ENCODE data around the gene ADCY4.

DNA sequence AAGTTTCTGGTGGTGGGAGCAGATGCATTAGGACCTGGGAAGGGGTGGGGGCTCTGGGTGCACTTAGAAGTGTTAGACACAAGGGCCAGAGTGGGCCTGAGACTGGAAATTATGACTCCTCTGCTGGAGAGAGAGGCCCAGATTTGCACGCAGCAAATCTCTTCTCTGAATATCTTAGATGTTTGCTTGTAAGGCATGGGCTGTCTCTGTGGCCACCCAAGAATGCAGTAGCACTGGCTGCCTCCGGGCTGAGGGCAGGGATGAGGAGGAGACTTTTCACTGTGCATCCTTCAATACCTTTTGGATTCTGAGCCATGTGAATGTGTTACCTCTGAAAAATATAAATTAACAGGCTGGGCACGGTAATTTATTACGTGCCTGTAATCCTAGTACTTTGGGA is 49.5 kb downstream of the ADCY4 start:
- no peak for TF ChIP-seq POLR2A (IDR thresholded peaks at IDR 0.05; ENCODE audit: low read depth, low read length)
- TF ChIP-seq TAF1 (IDR thresholded peaks at IDR 0.05; ENCODE audit: low read depth, low read length), result no peak

Measured in GM12891 (cell line).